GM12878 (cell line): ENCODE data around the gene ENPP6. TPM values are rescaled to one million over a fixed set of nuclear protein-coding genes. Genes with fewer than 3 reads are reported as not detected.

Experiments used
- ATAC-seq: fragments of 200-7000 bp; cut with Tn5 transposase; 3 replicates; pipeline ENCODE4 v1.9.1; 2020; ENCODE audit warnings: mild to moderate bottlenecking, moderate library complexity
- BruUV-seq: library from RNA; stranded (reverse); fragments of 400-500 nt; replicated peaks from 2 replicates; lab custom pipeline; 2021; lab: Mats Ljungman, UMichigan
- CTCF ChIA-PET: fragments of 300-600 bp; sonication (Branson Sonifier 250); formaldehyde crosslinking; extraction: SDS; loops from one replicate; lab custom pipeline; 2021; ENCODE audit warnings: inconsistent platforms; lab: Yijun Ruan, JAX
- POLR2A ChIA-PET: fragments of 350-600 bp; formaldehyde crosslinking; extraction: SDS; loops from one replicate; lab custom pipeline; 2021; ENCODE audit warnings: inconsistent platforms; lab: Charles Lee
- RAD21 ChIA-PET: fragments of 300-600 bp; sonication (Branson Sonifier 250); formaldehyde crosslinking; loops from one replicate; lab custom pipeline; 2023; ENCODE audit warnings: antibody characterized with exemption; ENCODE audit not compliant: unreplicated experiment; lab: Charles Lee
- SMC1A ChIA-PET: fragments of 300-600 bp; sonication (Branson Sonifier 250); formaldehyde crosslinking; loops from one replicate; lab custom pipeline; 2023; ENCODE audit not compliant: unreplicated experiment, uncharacterized antibody; lab: Charles Lee
- DNase-seq: peaks from one replicate; pipeline ENCODE4 v3.0.0-alpha.2; 2011; ENCODE audit warnings: low read depth, low spot score
- FAIRE-seq: peaks from 3 replicates; lab custom pipeline; 2011; peaks lifted over from hg19 to GRCh38; lab: Jason Lieb, UNC
- H2AFZ ChIP-seq: 2 replicates; pipeline ENCODE4 v1.6.0; 2011; ENCODE audit warnings: low read depth, low read length, control low read depth; ENCODE audit not compliant: control insufficient read depth
- H3K27ac ChIP-seq: 2 replicates; pipeline ENCODE4 v1.5.1; 2011; ENCODE audit warnings: control low read depth; ENCODE audit not compliant: control insufficient read depth, insufficient read depth
- H3K27me3 ChIP-seq, 2 experiments: replicated peaks in 1 of 2; 2 replicates each; pipeline versions ENCODE4 v1.6.0 to v1.6.1; 2011; ENCODE audit warnings: low read length in 1 of 2; ENCODE audit not compliant: control insufficient read depth in 2 of 2, insufficient read depth in 2 of 2
- H3K36me3 ChIP-seq, 2 experiments: 2 replicates each; pipeline ENCODE4 v1.5.1; 2011; ENCODE audit warnings: low read length in 1 of 2; ENCODE audit not compliant: control insufficient read depth in 2 of 2, insufficient read depth in 2 of 2
- H3K4me1 ChIP-seq: 2 replicates; pipeline ENCODE4 v1.6.1; 2011; ENCODE audit warnings: mild to moderate bottlenecking, low read length, moderate library complexity, mixed read lengths; ENCODE audit not compliant: control insufficient read depth, insufficient read depth
- H3K4me2 ChIP-seq: 2 replicates; pipeline ENCODE4 v1.6.0; 2011; ENCODE audit warnings: control low read depth; ENCODE audit not compliant: control insufficient read depth, insufficient read depth
- H3K4me3 ChIP-seq: fragments of 200-600 bp; sonication (generic); 2 replicates; pipeline ENCODE4 v1.5.1; 2016
- H3K79me2 ChIP-seq: 2 replicates; pipeline ENCODE4 v1.6.0; 2011; ENCODE audit warnings: low read length; ENCODE audit not compliant: control insufficient read depth, insufficient read depth
- H3K9ac ChIP-seq: 2 replicates; pipeline ENCODE4 v1.8.0; 2011; ENCODE audit warnings: low read length, control low read depth, mixed read lengths; ENCODE audit not compliant: control insufficient read depth, insufficient read depth
- H3K9me3 ChIP-seq: replicated peaks from 3 replicates; pipeline ENCODE4 v1.5.1; 2011; ENCODE audit warnings: mild to moderate bottlenecking, low read length; ENCODE audit not compliant: control insufficient read depth, insufficient read depth
- H4K20me1 ChIP-seq: 2 replicates; pipeline ENCODE4 v1.6.0; 2011; ENCODE audit not compliant: control insufficient read depth, insufficient read depth
- ASH2L ChIP-seq: fragments of 300-600, 200-600 bp; sonication (generic); IDR thresholded peaks from 2 replicates; pipeline ENCODE4 v1.6.1; 2017; ENCODE audit warnings: low read depth, mild to moderate bottlenecking, borderline replicate concordance
- ATF3 ChIP-seq: IDR thresholded peaks from 2 replicates; pipeline ENCODE4 v1.6.1; 2011; ENCODE audit warnings: low read depth, mild to moderate bottlenecking, low read length, moderate library complexity, borderline replicate concordance; ENCODE audit errors: extremely low read depth
- ATF7 ChIP-seq: fragments of 450-650 bp; IDR thresholded peaks from 2 replicates; pipeline ENCODE4 v1.6.1; 2016; ENCODE audit warnings: low read depth, mild to moderate bottlenecking
- BACH1 ChIP-seq: fragments of 450-650 bp; IDR thresholded peaks from 2 replicates; pipeline ENCODE4 v1.6.1; 2017; ENCODE audit warnings: mild to moderate bottlenecking, borderline replicate concordance
- CTCF ChIP-seq, 3 experiments: IDR thresholded peaks in 2 of 3; conservative IDR thresholded peaks in 1 of 3; 2 replicates each; pipeline ENCODE4 v1.5.1; 2011; ENCODE audit warnings: low read depth in 3 of 3, low read length in 3 of 3, mild to moderate bottlenecking in 3 of 3, control low read depth in 2 of 3, moderate library complexity in 2 of 3, inconsistent platforms in 1 of 3, mixed read lengths in 1 of 3; ENCODE audit not compliant: control insufficient read depth in 2 of 3, insufficient read depth in 1 of 3; ENCODE audit errors: extremely low read depth in 1 of 3
- FOXM1 ChIP-seq: IDR thresholded peaks from 2 replicates; pipeline ENCODE4 v1.6.1; 2012; ENCODE audit warnings: low read depth, mild to moderate bottlenecking, inconsistent platforms, low read length, moderate library complexity
- HCFC1 ChIP-seq: fragments of 150-350 bp; IDR thresholded peaks from 2 replicates; pipeline ENCODE4 v1.6.1; 2014; ENCODE audit warnings: low read length
- IRF4 ChIP-seq: IDR thresholded peaks from 2 replicates; pipeline ENCODE4 v1.6.1; 2011; ENCODE audit warnings: low read depth, low read length
- IRF5 ChIP-seq: fragments of 450-650 bp; IDR thresholded peaks from 2 replicates; pipeline ENCODE4 v1.6.1; 2017; ENCODE audit warnings: borderline replicate concordance
- MAX ChIP-seq: IDR thresholded peaks from 2 replicates; pipeline ENCODE4 v1.6.1; 2012; ENCODE audit warnings: low read depth, low read length, improper control_type of control experiment
- MYB ChIP-seq: fragments of 150-350 bp; IDR thresholded peaks from 2 replicates; pipeline ENCODE4 v1.6.1; 2014; ENCODE audit warnings: mild to moderate bottlenecking, low read depth, low read length, borderline replicate concordance
- RAD21 ChIP-seq: IDR thresholded peaks from 2 replicates; pipeline ENCODE4 v1.6.1; 2011; ENCODE audit warnings: mild to moderate bottlenecking, low read depth, low read length, moderate library complexity; ENCODE audit not compliant: insufficient read depth
- SMC3 ChIP-seq: IDR thresholded peaks from 2 replicates; pipeline ENCODE4 v1.6.1; 2011; ENCODE audit warnings: low read length, improper control_type of control experiment, borderline replicate concordance
- SREBF2 ChIP-seq: IDR thresholded peaks from 2 replicates; pipeline ENCODE4 v1.6.1; 2012; ENCODE audit warnings: mild to moderate bottlenecking, low read length
- TARDBP ChIP-seq: IDR thresholded peaks from 2 replicates; pipeline ENCODE4 v1.6.1; 2016; ENCODE audit warnings: borderline replicate concordance
- WRNIP1 ChIP-seq: IDR thresholded peaks from 2 replicates; pipeline ENCODE4 v1.6.1; 2011; ENCODE audit warnings: low read depth, low read length, improper control_type of control experiment, borderline replicate concordance
- WGBS: methylation state at CpG from one replicate; pipeline ENCODE4 v1.1.6; 2016; ENCODE audit warnings: low lambda C conversion rate; ENCODE audit not compliant: insufficient replicate concordance, insufficient coverage; ENCODE audit errors: missing lambda C conversion rate; 5-methylcytosine and 5-hydroxymethylcytosine counted together
- in situ Hi-C: fragments of 300-500 bp; cut with MboI; formaldehyde crosslinking; loops from 9 replicates; pipeline ENCODE4 v1.14.3; 2018; ENCODE audit warnings: mixed read lengths
- intact Hi-C: fragments of 100-400 bp; cut with micrococcal nuclease; formaldehyde crosslinking; loops from one replicate; pipeline ENCODE4 v1.14.2; 2022; ENCODE audit not compliant: unreplicated experiment
- polyA plus RNA-seq, 11 experiments: library from polyadenylated mRNA; depleted of rRNA in 4 of 11; unstranded in 6 of 11; stranded (reverse) in 5 of 11; fragments of >200 nt; fragmentation: Nextera tagmentation in 4 of 11; fragmentation: Illumina TruSeq in 1 of 11; extraction: Ambion mirVana in 4 of 11; extraction: Trizol in 1 of 11; gene quantifications; 1 replicate in 1 of 11; 2 replicates in 10 of 11; pipeline versions ENCODE4 v1.2.1 to v1.2.3, GENCODE V29; 2011 to 2016; ENCODE audit warnings: inconsistent platforms in 2 of 11, missing spikeins in 2 of 11, low read depth in 1 of 11
- total RNA-seq, 4 experiments: library from RNA; depleted of rRNA in 3 of 4; stranded (reverse); fragments of >200 nt in 3 of 4; fragmentation: Illumina TruSeq in 1 of 4; extraction: Trizol in 1 of 4; gene quantifications; 2 replicates each; pipeline versions ENCODE4 v1.2.1 to v1.2.3, GENCODE V29; 2013 to 2021

Gene ENPP6
- total and polyA plus RNA-seq, 10 of the 15 experiments (the other 5 are each of a cell fraction or from before 2014, with no cell fraction given): 0.04 to 1.0 (median 0.44) TPM; not detected in 1

GRCh38 chr4:184177271-184177670 is 40.4 kb downstream of the ENPP6 start:
- Histone ChIP-seq H2AFZ (no peak overlapping the region), H3K9me3 (no peaks in the 10 kb centered on the region), H3K9ac (no peak overlapping the region), H3K36me3 (no peaks in the 10 kb centered on the region), H3K79me2 (no peaks in the 10 kb centered on the region), H3K27ac (no peak overlapping the region), H3K4me2 (no peak overlapping the region), H4K20me1 (no peaks in the 10 kb centered on the region), H3K4me1 (no peaks in the 10 kb centered on the region), H3K4me3 (no peak overlapping the region), H3K27me3 (no peaks in the 10 kb centered on the region)
- CTCF ChIA-PET: interaction anchor here (1.3 kb wide), 1 partner anchor 13 kb away, joined by 4 read pairs; no protein-coding TSS in a partner anchor
- ATAC-seq (no peak), DNase-seq (no peak), FAIRE-seq (no peak)
- POLR2A ChIA-PET: no interaction called here
- SMC1A ChIA-PET: interaction anchor here (1.7 kb wide), 1 partner anchor 44 kb away, joined by 4 read pairs; no protein-coding TSS in a partner anchor
- RAD21 ChIA-PET: no interaction called here
- no TSS peak for BruUV-seq
- WGBS: 26% methylated on average over 6 of the region's 6 CpGs
- in situ Hi-C loops (no loop called here), intact Hi-C loops (no loop called here)
- TF ChIP-seq FOXM1 (no peak), SMC3 (no peak), ATF3 (no peak), ATF7 (no peak), WRNIP1 (no peak), MAX (no peak), ASH2L (no peak), MYB (no peak), IRF4 (no peak), BACH1 (no peak), SREBF2 (no peak), RAD21 (no peak), CTCF (IDR thresholded peaks at IDR 0.05 in 2 of 3, conservative IDR thresholded peaks at IDR 0.05 in 1 of 3; ENCODE audit: control insufficient read depth in 2 of 3, extremely low read depth in 1 of 3, insufficient read depth in 1 of 3, low read depth in 3 of 3, low read length in 3 of 3) (no peak), IRF5 (no peak), TARDBP (no peak), HCFC1 (no peak)
- TF ChIP-seq, all 136 proteins: peak for 0
